Measurements from ENCODE around the gene HRH1.

- TF ChIP-seq FOXM1 (IDR thresholded peaks at IDR 0.05; ENCODE audit: borderline replicate concordance) = no peak
- TF ChIP-seq BHLHE40 (IDR thresholded peaks at IDR 0.05; ENCODE audit: borderline replicate concordance) = no peak
- no peak for TF ChIP-seq FOXK2 (IDR thresholded peaks at IDR 0.05)
- TF ChIP-seq NFRKB (IDR thresholded peaks at IDR 0.05) = no peak
- no peak for TF ChIP-seq L3MBTL2 (conservative IDR thresholded peaks at IDR 0.05)
- no peak for TF ChIP-seq HDGF (IDR thresholded peaks at IDR 0.05; ENCODE audit: borderline replicate concordance)
- no peak for TF ChIP-seq FOXA1 (IDR thresholded peaks at IDR 0.05)
- TF ChIP-seq SUZ12 (IDR thresholded peaks at IDR 0.05) = no peak
- no peak for TF ChIP-seq ZNF384 (IDR thresholded peaks at IDR 0.05)
- no peak for TF ChIP-seq SP1 (IDR thresholded peaks at IDR 0.05)
- no peak for TF ChIP-seq ELF4 (IDR thresholded peaks at IDR 0.05)
- no peak for TF ChIP-seq TARDBP (IDR thresholded peaks at IDR 0.05)
- TF ChIP-seq PKNOX1 (IDR thresholded peaks at IDR 0.05) = no peak
These were observed 73.7 kb downstream of the HRH1 start for GRCh38 chr3:11228041-11228440.

Measured in HEK293T (cell line).